OCI-LY1 (cell line): ENCODE data around the gene NPAS3.

Experiments
- H2AFZ ChIP-seq: fragments of 200-600 bp; sonication (generic), shearing (Covaris generic); 2 replicates; pipeline ENCODE4 v1.6.0; 2014; ENCODE audit warnings: antibody characterized with exemption, mild to moderate bottlenecking, low read length
- H3F3A ChIP-seq: fragments of 200-600 bp; sonication (generic), shearing (Covaris generic); 2 replicates; pipeline ENCODE4 v1.6.0; 2014; ENCODE audit warnings: mild to moderate bottlenecking, antibody characterized with exemption, low read length, moderate library complexity; ENCODE audit not compliant: insufficient read depth
- H3K27ac ChIP-seq: fragments of 200-600 bp; sonication (generic); 2 replicates; pipeline ENCODE4 v1.5.1; 2014; ENCODE audit warnings: low read length, mixed run types, mild to moderate bottlenecking, low read depth; ENCODE audit not compliant: poor library complexity, severe bottlenecking
- H3K27me3 ChIP-seq: fragments of 200-600 bp; sonication (generic); 2 replicates; pipeline ENCODE4 v1.6.0; 2014; ENCODE audit warnings: antibody characterized with exemption, mild to moderate bottlenecking, low read length, moderate library complexity; ENCODE audit not compliant: insufficient read depth
- H3K36me3 ChIP-seq: fragments of 200-600 bp; sonication (generic); 2 replicates; pipeline ENCODE4 v1.6.1; 2014; ENCODE audit warnings: mild to moderate bottlenecking, antibody characterized with exemption, low read length, moderate library complexity, mixed read lengths; ENCODE audit not compliant: insufficient read depth
- H3K4me1 ChIP-seq: fragments of 200-600 bp; sonication (generic); 2 replicates; pipeline ENCODE4 v1.5.1; 2014; ENCODE audit warnings: mild to moderate bottlenecking, low read length, moderate library complexity; ENCODE audit not compliant: insufficient read depth, severe bottlenecking
- H3K4me2 ChIP-seq: fragments of 200-600 bp; sonication (generic), shearing (Covaris generic); 2 replicates; pipeline ENCODE4 v1.6.1; 2014; ENCODE audit warnings: low read length
- H3K4me3 ChIP-seq: fragments of 200-600 bp; sonication (generic); 2 replicates; pipeline ENCODE4 v1.5.1; 2014; ENCODE audit warnings: low read length, low read depth, mild to moderate bottlenecking, mixed read lengths; ENCODE audit not compliant: poor library complexity, severe bottlenecking
- H3K79me2 ChIP-seq: fragments of 200-600 bp; shearing (Covaris generic); 2 replicates; pipeline ENCODE4 v1.6.1; 2016; ENCODE audit warnings: mixed run types, low read length, mixed read lengths; ENCODE audit not compliant: insufficient read depth
- H3K9ac ChIP-seq: fragments of 200-600 bp; sonication (generic), shearing (Covaris generic); 2 replicates; pipeline ENCODE4 v1.6.1; 2014; ENCODE audit warnings: mild to moderate bottlenecking, low read length, mixed read lengths
- H3K9me2 ChIP-seq: fragments of 200-600 bp; sonication (generic), shearing (Covaris generic); 2 replicates; pipeline ENCODE4 v1.6.1; 2014; ENCODE audit warnings: low read depth, mild to moderate bottlenecking, low read length, mixed read lengths
- H3K9me3 ChIP-seq: fragments of 200-600 bp; shearing (Covaris generic); 2 replicates; pipeline ENCODE4 v1.6.1; 2014; ENCODE audit warnings: low read length, mixed read lengths
- H4K20me1 ChIP-seq: fragments of 200-600 bp; sonication (generic), shearing (Covaris generic); 2 replicates; pipeline ENCODE4 v1.6.0; 2016; ENCODE audit warnings: mild to moderate bottlenecking, low read length; ENCODE audit not compliant: insufficient read depth
- CTCF ChIP-seq: fragments of 200-600 bp; sonication (generic), shearing (Covaris generic); IDR thresholded peaks from 2 replicates; pipeline ENCODE4 v1.5.1; 2017; ENCODE audit warnings: mild to moderate bottlenecking, antibody characterized with exemption, low read length, moderate library complexity, mixed read lengths
- EZH2 ChIP-seq: fragments of 200-600 bp; sonication (generic), shearing (Covaris generic); IDR thresholded peaks from 2 replicates; pipeline ENCODE4 v1.8.0; 2017; ENCODE audit warnings: borderline replicate concordance, mixed run types, mild to moderate bottlenecking, antibody characterized with exemption, low read length, moderate library complexity, mixed read lengths

Gene NPAS3

GRCh38 chr14:33480071-33480886 is 541.6 kb downstream of the NPAS3 start:
- Histone ChIP-seq H4K20me1 (no peaks in the 10 kb centered on the region), H3K27ac (no peak overlapping the region), H2AFZ (no peak overlapping the region), H3K4me1 (peaks cover 8% of the 10 kb centered on the region), H3K79me2 (no peaks in the 10 kb centered on the region), H3K36me3 (no peaks in the 10 kb centered on the region), H3K9me2 (no peaks in the 10 kb centered on the region), H3F3A (no peaks in the 10 kb centered on the region), H3K4me3 (no peak overlapping the region), H3K9me3 (no peaks in the 10 kb centered on the region), H3K4me2 (no peak overlapping the region), H3K27me3 (no peaks in the 10 kb centered on the region), H3K9ac (no peak overlapping the region)
- no peak for TF ChIP-seq EZH2
- TF ChIP-seq CTCF = no peak

GRCh38 chr14:33480887-33481184 is 542.2 kb downstream of the NPAS3 start:
- TF ChIP-seq CTCF = no peak
- TF ChIP-seq EZH2 = no peak
- Histone ChIP-seq H3F3A (no peaks in the 10 kb centered on the region), H3K36me3 (no peaks in the 10 kb centered on the region), H3K9me2 (no peaks in the 10 kb centered on the region), H3K79me2 (no peaks in the 10 kb centered on the region), H3K4me3 (no peak overlapping the region), H3K4me1 (peaks cover 8% of the 10 kb centered on the region), H2AFZ (no peak overlapping the region), H3K9ac (no peak overlapping the region), H4K20me1 (no peaks in the 10 kb centered on the region), H3K4me2 (no peak overlapping the region), H3K27ac (no peak overlapping the region), H3K9me3 (no peaks in the 10 kb centered on the region), H3K27me3 (no peaks in the 10 kb centered on the region)

GRCh38 chr14:33483110-33483509 is 544.4 kb downstream of the NPAS3 start:
- no peak for TF ChIP-seq CTCF
- TF ChIP-seq EZH2 = no peak
- Histone ChIP-seq H3K27me3 (no peaks in the 10 kb centered on the region), H2AFZ (no peak overlapping the region), H3K9me2 (no peaks in the 10 kb centered on the region), H3K36me3 (no peaks in the 10 kb centered on the region), H4K20me1 (no peaks in the 10 kb centered on the region), H3K9ac (no peak overlapping the region), H3F3A (no peaks in the 10 kb centered on the region), H3K9me3 (no peaks in the 10 kb centered on the region), H3K4me3 (no peak overlapping the region), H3K79me2 (no peaks in the 10 kb centered on the region), H3K27ac (no peak overlapping the region), H3K4me2 (no peak overlapping the region), H3K4me1 (peaks cover 8% of the 10 kb centered on the region)
